Measurements from ENCODE around the gene GBX1. TPM values are rescaled to one million over a fixed set of nuclear protein-coding genes. Genes with fewer than 3 reads are reported as not detected.

GBX1 gene
- total and polyA plus RNA-seq, 2 donors (not counting 3 experiments of a cell fraction or from before 2014, with no cell fraction given), result not detected

DNA sequence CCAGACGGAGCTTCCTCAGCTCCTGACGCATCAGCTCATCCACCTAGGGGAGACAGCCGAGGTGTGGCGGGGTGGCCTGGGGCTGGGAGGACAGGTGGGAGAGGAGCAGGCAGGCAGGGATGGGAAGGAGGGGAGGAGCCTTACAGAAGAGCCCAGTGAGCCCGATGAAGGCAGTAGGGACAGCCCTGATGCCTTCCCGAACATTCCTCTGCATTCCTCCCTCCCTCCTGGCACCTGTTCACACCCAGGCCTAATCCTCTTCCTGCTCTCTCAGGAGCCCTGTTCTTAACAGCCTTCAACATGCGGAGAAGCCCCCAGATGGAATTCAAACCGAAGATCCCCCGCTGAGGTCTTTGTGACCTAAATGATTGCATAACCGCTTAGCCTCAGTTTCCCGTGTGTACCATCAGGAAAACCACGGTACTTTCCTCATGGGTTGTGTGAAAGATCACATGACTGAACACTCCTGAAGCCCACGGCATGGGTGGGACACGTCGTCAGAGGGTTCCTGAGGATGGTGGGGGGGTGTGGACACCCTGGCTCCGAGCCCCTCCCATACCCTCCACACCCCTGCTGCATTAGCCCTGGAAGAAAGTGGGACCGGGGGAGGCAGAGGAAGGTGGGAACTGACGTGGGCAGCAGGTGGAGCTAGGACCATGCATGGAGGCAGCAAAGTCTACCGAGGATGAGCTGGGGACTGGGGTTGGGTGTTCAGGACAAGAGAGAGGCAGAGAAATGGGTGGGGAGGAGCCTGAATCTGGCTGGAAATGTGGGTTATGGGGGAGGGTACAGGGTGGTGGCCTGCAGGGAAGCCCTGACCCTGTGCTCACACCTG is 28.3 kb upstream of the GBX1 start:
- Histone ChIP-seq H3K79me2 (ENCODE audit: control insufficient read depth, insufficient read depth, low read length) (no peaks in the 10 kb centered on the region), H3K27ac (ENCODE audit: insufficient read depth, low read depth, low read length) (no peak overlapping the region), H3K4me2 (ENCODE audit: insufficient read depth, low read length) (no peak overlapping the region), H3K4me1 (ENCODE audit: control insufficient read depth, extremely low read depth, insufficient read depth, low read length) (no peaks in the 10 kb centered on the region), H3K9me1 (replicated peaks; ENCODE audit: control insufficient read depth, extremely low read depth, insufficient read depth, low read length) (no peaks in the 10 kb centered on the region), H4K20me1 (replicated peaks; ENCODE audit: control insufficient read depth, extremely low read depth, insufficient read depth, low read length) (no peaks in the 10 kb centered on the region), H2AFZ (ENCODE audit: low read depth, low read length) (no peak overlapping the region), H3K9me3 (replicated peaks; ENCODE audit: control insufficient read depth, insufficient read depth, low read length) (no peaks in the 10 kb centered on the region), H3K36me3 (ENCODE audit: control insufficient read depth in 2 of 2, extremely low read depth in 1 of 2, insufficient read depth in 2 of 2, low read length in 2 of 2) (no peaks in the 10 kb centered on the region), H3K4me3 (replicated peaks in 1 of 3; ENCODE audit: insufficient read depth in 1 of 3, low read depth in 1 of 3, low read length in 3 of 3) (no peak overlapping the region), H3K27me3 (ENCODE audit: control insufficient read depth in 2 of 2, insufficient read depth in 2 of 2, low read length in 2 of 2) (peaks cover 5 to 6% of the 10 kb centered on the region in 2 experiments), H3K9ac (replicated peaks; ENCODE audit: extremely low read depth, insufficient read depth, low read length) (no peak overlapping the region)
- dilution Hi-C loops (cut with MboI; ENCODE audit: extremely low pct_ligation_motif_present, low sequenced_read_pairs) (no loop called here), intact Hi-C loops (cut with micrococcal nuclease) (no loop called here)
- POLR2A ChIA-PET, result no interaction called here
- no TSS peak for BruUV-seq (replicated peaks)
- CTCF ChIA-PET, result no interaction called here
- DNase-seq (ENCODE audit: low read depth, low spot score), result no peak
- no peak for TF ChIP-seq MYC (IDR thresholded peaks at IDR 0.05; ENCODE audit: low read depth, low read length)
- TF ChIP-seq JUN (IDR thresholded peaks at IDR 0.05; ENCODE audit: borderline replicate concordance, insufficient read depth, insufficient read length, low read depth), result no peak
- no peak for TF ChIP-seq EZH2 (IDR thresholded peaks at IDR 0.05; ENCODE audit: borderline replicate concordance, low read depth, low read length, severe bottlenecking)
- TF ChIP-seq, protein P1, sequence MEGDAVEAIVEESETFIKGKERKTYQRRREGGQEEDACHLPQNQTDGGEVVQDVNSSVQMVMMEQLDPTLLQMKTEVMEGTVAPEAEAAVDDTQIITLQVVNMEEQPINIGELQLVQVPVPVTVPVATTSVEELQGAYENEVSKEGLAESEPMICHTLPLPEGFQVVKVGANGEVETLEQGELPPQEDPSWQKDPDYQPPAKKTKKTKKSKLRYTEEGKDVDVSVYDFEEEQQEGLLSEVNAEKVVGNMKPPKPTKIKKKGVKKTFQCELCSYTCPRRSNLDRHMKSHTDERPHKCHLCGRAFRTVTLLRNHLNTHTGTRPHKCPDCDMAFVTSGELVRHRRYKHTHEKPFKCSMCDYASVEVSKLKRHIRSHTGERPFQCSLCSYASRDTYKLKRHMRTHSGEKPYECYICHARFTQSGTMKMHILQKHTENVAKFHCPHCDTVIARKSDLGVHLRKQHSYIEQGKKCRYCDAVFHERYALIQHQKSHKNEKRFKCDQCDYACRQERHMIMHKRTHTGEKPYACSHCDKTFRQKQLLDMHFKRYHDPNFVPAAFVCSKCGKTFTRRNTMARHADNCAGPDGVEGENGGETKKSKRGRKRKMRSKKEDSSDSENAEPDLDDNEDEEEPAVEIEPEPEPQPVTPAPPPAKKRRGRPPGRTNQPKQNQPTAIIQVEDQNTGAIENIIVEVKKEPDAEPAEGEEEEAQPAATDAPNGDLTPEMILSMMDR (IDR thresholded peaks at IDR 0.05; ENCODE audit: extremely low read depth in 1 of 2, insufficient read depth in 1 of 2, low read depth in 1 of 2, low read length in 2 of 2), result no peak
- no peak for TF ChIP-seq POLR2AphosphoS5 (IDR thresholded peaks at IDR 0.05; ENCODE audit: insufficient read depth, low read depth, low read length)
- TF ChIP-seq, protein P2, sequence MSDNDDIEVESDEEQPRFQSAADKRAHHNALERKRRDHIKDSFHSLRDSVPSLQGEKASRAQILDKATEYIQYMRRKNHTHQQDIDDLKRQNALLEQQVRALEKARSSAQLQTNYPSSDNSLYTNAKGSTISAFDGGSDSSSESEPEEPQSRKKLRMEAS (IDR thresholded peaks at IDR 0.05; ENCODE audit: insufficient read depth, insufficient read length), result no peak
- no peak for TF ChIP-seq FOS (IDR thresholded peaks at IDR 0.05; ENCODE audit: borderline replicate concordance, insufficient read depth, low read length)
- no peak for TF ChIP-seq POLR2A (IDR thresholded peaks at IDR 0.05; ENCODE audit: low read depth, low read length)
- TF ChIP-seq GATA2 (IDR thresholded peaks at IDR 0.05; ENCODE audit: insufficient read depth, insufficient read length, low read depth, low read length), result no peak
- FAIRE-seq, result no peak

All from endothelial cell of umbilical vein (primary cell).